NOMO-1 treated with dmso at 0.1 percent for 144 hours (cell line): Measurements from ENCODE around the gene RGS10.
"Not testable (repeated sequence)": the region's sequence is repeated elsewhere in the genome, so short reads cannot be mapped to it uniquely, and the experiment has no call there.

ENCODE experiments used
- DNase-seq: peaks from one replicate; lab custom pipeline; 2025; ENCODE audit not compliant: unreplicated experiment; lab: John Stamatoyannopoulos, UW

RGS10 gene, protein sequence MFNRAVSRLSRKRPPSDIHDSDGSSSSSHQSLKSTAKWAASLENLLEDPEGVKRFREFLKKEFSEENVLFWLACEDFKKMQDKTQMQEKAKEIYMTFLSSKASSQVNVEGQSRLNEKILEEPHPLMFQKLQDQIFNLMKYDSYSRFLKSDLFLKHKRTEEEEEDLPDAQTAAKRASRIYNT

GRCh38 chr10:119542357-119542987, at the start of gene RGS10:
RGS10 (minus strand) TSS chr10:119542719; CDS start chr10:119542638, 81 bp downstream.
- DNase-seq = peak; percentile 85

DNA sequence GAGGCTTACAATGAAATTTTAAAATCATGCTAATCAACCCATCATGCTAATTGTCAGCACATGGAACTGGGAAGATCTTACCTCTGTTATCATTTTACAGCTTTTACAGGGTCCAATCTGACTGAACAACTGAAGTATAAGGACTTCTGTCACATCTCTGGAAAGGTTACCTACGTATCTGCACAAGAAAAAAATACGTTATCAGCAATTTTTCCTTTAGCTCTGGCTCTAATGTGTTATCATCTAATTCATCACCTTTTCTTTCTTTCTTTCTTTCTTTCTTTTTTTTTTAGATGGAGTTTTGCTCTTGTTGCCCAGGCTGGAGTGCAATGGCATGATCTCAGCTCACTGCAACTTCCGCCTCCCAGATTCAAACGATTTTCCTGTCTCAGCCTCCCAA, 45.6 kb upstream of the RGS10 start:
- no peak for DNase-seq

DNA sequence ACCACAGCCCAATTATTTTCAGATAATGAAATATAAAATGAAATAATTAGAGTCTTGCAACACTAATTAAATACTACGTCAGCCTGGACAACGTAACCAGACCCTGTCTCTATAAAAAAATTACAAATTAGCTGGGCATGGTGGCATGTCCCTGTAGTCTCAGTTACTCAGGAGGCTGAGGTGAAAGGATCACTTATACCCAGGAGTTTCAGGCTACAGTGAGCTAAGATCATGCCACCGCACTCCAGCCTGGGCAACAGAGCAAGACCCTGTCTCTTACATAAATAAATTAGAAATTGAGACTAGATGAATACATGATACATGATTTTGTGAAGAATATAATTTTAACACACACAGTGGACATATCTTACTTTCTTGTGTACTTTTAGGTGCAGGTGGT, 35.8 kb upstream of the RGS10 start:
- no peak for DNase-seq

DNA sequence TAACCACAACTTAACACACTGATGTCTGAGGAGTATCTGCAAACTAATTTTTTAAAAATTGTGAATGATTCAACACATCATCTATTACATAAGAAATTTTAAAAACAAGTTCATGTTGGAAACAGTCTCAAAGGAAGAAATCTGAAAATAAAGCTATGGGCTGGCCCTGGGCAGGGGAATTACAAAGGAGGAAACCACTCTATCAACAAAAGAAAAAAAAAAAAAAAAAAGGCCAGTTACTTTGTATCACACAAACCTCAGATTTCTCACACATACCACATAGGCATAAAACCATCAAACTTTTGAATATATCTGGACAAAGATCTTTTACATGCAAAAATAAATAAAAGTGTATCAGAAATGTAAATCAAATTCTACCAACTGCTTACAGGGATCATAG, 33.5 kb upstream of the RGS10 start:
- DNase-seq = no peak

DNA sequence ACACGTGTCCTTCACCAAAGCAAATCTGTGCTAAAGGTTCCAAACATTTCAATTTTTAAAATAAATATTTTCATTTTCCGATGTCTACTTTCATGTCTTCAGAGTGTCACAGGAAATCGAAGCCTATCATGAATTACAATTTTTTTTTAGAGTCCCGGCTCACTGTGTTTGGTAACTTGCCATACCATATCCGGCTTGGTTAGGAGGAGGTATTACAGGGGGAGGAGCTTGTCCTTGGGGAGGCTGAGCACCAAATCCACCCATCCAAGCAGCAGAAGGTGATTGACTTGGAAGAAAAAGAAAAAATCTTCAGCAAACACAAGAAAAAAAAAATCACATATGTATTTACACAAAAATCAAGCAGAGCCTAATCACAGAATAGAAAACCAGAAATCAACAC, 33.0 kb upstream of the RGS10 start:
- DNase-seq = no peak

DNA sequence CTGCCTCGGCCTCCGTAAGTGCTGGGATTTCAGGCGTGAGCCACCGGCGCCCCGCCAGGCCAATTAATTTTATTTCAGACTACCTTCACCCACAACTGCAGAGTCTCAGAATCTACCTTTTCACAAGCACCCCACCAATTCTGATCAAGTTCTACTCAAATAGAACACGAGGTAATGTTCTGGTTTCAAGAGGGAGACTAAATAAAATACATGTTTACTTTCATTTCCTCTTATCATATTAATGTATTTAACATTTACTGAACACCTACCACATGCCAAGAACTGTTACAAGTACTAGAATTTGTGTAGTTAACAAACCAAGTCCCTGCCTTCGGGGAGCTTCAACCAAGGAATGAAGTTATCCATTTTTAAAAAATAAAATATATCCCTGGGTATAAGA, 25.5 kb upstream of the RGS10 start:
- DNase-seq = no peak

- no peak for DNase-seq
Measured at GRCh38 chr10:119562097-119562496, 19.6 kb upstream of the RGS10 start.

DNA sequence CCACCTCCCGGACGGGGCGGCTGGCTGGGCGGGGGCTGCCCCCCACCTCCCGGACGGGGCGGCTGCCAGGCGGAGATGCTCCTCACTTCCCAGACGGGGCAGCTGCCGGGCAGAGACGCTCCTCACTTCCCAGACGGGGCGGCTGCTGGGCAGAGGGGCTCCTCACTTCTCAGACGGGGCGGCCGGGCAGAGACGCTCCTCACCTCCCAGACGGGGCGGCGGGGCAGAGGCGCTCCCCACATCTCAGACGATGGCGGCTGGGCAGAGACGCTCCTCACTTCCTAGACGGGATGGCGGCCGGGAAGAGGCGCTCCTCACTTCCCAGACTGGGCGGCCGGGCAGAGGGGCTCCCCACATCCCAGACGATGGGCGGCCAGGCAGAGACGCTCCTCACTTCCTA, 17.0 kb upstream of the RGS10 start:
- DNase-seq = not testable (repeated sequence)

DNA sequence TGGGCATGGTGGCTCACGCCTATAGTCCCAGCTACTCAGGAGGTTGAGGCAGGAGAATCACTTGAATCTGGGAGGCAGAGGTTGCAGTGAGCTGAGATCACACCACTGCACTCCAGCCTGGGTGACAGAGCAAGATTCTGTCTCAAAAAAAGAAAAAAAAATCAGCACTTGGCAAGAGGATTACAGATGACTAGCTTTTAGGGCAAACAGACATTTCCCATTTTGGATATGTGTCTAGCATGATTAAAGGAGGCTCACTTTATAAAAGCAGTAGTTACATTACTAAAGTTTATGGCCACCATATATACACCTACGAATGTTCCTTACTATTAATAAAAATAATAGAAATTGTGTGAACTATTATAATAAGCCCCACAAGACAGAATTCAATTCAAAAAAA, 13.6 kb upstream of the RGS10 start:
- not testable (repeated sequence) for DNase-seq

- no peak for DNase-seq
Measured at GRCh38 chr10:119555178-119555784, 12.8 kb upstream of the RGS10 start.

DNA sequence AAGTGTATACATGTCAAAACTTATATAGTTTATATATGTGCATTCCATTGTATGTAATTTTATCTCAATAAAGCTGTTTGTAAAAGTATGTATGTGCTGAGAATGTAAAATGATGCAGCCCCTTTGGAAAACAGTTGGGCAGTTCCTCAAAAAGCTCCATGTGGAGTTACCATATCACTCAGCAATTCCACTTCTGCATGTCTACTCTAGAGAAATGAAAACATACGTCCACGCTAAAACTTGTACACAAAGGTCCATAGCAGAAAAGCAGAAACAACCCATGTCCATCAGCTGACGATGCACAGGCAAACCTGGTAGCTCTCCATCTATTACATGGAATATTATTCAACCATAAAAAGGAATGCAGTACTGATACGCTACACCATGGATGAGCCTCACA, 8.3 kb upstream of the RGS10 start:
- DNase-seq = no peak

- no peak for DNase-seq
Measured at GRCh38 chr10:119549247-119549999, 6.9 kb upstream of the RGS10 start.

GRCh38 chr10:119546009-119546408, 3.5 kb upstream of the RGS10 start:
- no peak for DNase-seq

DNA sequence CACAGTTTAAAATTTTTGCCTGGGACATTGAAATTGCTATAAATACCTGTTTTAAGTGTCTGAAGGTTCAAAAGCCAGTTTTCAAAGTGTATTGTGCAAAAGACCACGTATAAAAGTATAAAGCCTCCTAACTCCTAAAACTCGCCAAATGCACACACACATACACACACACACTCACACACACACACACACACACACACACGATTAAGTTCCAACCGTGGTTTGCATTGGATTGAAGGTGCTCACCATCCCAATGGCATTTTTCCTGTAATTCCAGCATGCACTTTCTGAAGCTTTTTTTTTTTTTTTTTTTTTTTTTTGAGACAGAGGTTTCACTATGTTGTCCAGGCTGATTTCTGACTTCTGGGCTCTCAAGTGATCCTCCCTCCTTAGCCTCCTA, 2.8 kb upstream of the RGS10 start:
- DNase-seq = no peak

DNA sequence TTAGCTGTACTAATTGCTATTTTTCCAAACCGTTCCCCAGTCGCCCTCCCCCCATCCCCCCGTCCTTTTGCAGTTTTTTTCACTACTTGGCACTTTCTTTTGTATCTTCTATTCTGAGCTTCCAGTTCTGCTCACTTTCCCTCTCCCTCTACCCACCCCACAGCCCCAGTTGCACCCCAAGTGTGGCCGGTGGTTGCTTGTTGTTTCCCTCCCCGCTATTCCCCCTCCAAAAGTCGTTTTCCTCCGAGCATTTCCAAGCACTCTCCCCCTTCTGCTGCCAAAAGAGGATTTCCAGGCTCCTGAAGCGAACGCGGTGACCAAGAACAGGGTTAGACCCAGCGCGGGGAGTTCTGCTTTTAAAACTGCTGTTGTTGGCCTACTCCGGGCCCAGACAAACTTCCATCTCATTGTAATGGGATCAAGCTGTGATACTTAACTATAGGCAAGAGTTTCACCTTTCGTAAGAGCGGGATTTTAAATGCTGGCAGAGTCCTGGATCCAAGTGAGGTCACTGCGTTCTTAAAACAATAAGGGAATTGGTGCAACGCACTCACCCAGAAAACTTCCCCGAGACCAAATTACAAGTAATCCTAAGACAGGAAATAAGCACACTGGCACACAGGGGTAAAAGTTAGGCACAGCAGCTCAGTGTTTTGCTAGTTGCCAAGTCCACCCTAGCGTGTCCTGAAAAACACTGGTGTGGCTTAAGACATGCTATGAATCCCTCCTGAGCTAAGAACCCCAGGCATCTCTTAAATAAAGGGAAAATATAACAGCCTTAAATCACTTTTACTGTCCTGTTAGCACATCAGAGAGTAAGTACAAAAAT, 1.5 kb upstream of the RGS10 start:
- no peak for DNase-seq

DNA sequence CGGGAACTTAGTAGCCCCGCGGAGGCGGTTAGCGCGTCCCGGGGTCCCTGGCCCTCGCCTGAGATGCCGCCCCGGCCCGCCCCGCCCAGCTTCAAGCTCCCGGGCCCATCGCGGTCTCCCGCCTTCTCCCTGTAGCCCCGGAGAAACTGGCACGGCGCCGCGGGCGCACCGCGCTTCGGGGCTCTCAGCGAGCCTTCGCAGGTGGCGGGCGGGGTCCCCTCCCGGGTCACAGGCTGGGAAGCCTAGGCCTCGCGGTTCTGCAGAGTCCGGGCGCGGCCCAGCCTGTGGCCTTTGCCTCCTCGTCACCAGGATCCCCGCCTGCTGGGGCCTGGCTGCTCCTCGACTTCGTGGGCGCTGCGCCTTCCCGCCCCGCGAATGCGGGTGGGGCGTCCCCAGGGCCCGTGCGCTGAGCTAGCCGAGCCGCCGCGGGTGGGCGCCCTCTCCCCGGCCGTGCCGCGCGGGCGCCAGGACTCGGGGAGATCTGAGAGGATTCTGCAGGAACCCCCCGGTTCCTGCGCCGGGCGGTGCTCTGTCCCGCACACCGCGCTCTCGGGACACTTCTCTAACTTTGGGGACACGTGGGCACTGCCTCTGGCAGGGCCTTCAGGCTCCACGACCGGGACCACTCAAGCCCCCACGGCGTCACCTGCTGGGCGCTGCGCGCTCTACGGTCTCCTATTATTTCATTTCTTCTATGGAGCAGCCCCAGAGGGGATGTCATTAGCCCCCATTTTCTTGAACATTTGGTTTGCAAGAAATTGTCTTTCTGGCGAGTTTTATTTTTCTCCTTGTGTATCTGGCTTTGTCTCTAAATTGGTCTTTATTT, 682 bp upstream of the RGS10 start:
- DNase-seq = peak; percentile 31

GRCh38 chr10:119541459-119542356, 811 bp downstream of the RGS10 start:
- peak; percentile 59 for DNase-seq

DNA sequence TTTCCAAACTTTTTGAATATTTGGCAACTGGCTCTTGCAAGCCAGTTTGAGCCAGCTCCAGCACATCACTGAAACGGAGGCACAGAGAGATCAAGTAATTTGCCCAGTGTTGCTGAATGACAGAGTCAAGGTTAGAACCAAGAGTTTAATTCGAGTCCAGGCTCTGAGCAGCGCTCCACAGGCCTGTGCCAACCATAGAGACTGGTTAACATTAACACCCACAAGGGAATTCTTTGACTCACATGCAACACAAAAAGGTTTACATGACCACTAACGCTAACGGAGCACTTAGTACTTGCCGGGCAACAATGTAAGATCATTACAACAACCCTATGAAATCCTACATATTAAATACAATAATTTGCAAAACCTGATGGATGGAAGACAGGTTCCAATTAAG, 1.5 kb downstream of the RGS10 start:
- no peak for DNase-seq

- DNase-seq = no peak
Measured at GRCh38 chr10:119540038-119540437, 2.5 kb downstream of the RGS10 start.
